Measurements from ENCODE around the gene PINLYP.

- TF ChIP-seq, protein P1, sequence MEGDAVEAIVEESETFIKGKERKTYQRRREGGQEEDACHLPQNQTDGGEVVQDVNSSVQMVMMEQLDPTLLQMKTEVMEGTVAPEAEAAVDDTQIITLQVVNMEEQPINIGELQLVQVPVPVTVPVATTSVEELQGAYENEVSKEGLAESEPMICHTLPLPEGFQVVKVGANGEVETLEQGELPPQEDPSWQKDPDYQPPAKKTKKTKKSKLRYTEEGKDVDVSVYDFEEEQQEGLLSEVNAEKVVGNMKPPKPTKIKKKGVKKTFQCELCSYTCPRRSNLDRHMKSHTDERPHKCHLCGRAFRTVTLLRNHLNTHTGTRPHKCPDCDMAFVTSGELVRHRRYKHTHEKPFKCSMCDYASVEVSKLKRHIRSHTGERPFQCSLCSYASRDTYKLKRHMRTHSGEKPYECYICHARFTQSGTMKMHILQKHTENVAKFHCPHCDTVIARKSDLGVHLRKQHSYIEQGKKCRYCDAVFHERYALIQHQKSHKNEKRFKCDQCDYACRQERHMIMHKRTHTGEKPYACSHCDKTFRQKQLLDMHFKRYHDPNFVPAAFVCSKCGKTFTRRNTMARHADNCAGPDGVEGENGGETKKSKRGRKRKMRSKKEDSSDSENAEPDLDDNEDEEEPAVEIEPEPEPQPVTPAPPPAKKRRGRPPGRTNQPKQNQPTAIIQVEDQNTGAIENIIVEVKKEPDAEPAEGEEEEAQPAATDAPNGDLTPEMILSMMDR (IDR thresholded peaks at IDR 0.05) = no peak
- no peak for TF ChIP-seq POLR2A (IDR thresholded peaks at IDR 0.05)
These were observed 41.2 kb upstream of the PINLYP start for GRCh38 chr19:43534305-43534815.

Measured in lower leg skin (tissue), 3 donors.